HCT116 (cell line): ENCODE data around the gene TBX15.

ENCODE experiments used
- EGR1 ChIP-seq: IDR thresholded peaks from 2 replicates; pipeline ENCODE4 v1.6.1; 2012; ENCODE audit warnings: low read depth
- POLR2A ChIP-seq: IDR thresholded peaks from 2 replicates; pipeline ENCODE4 v1.7.0; 2011; ENCODE audit warnings: borderline replicate concordance; ENCODE audit not compliant: insufficient read depth, insufficient read length; ENCODE audit errors: extremely low read depth
- POLR2AphosphoS5 ChIP-seq: IDR thresholded peaks from 2 replicates; pipeline ENCODE4 v1.6.1; 2011; ENCODE audit warnings: mild to moderate bottlenecking, low read depth, low read length, moderate library complexity
- RAD21 ChIP-seq: IDR thresholded peaks from 2 replicates; pipeline ENCODE4 v1.6.1; 2012; ENCODE audit warnings: low read depth, mild to moderate bottlenecking
- SP1 ChIP-seq: IDR thresholded peaks from 2 replicates; pipeline ENCODE4 v1.6.1; 2012; ENCODE audit warnings: low read depth
- TCF7L2 ChIP-seq: IDR thresholded peaks from 2 replicates; pipeline ENCODE4 v1.7.0; 2011; ENCODE audit warnings: borderline replicate concordance, inconsistent platforms; ENCODE audit not compliant: insufficient read depth, insufficient read length; ENCODE audit errors: extremely low read depth
- YY1 ChIP-seq: IDR thresholded peaks from 2 replicates; pipeline ENCODE4 v1.6.1; 2011; ENCODE audit warnings: low read length, low read depth, moderate library complexity, mild to moderate bottlenecking; ENCODE audit not compliant: insufficient replicate concordance; ENCODE audit errors: extremely low read depth
- ZFX ChIP-seq: fragments of 450-650 bp; IDR thresholded peaks from 2 replicates; pipeline ENCODE4 v1.6.1; 2017
- ZNF274 ChIP-seq: fragments of 200-500 bp; sonication (Bioruptor generic); IDR thresholded peaks from 2 replicates; pipeline ENCODE4 v1.6.1; 2014; ENCODE audit warnings: mild to moderate bottlenecking, low read depth, low read length, inconsistent platforms
- TF ChIP-seq, protein P1 (sequence below), 3 experiments: fragments of 200-600 bp in 1 of 3; sonication (generic) in 1 of 3; IDR thresholded peaks in 2 of 3; conservative IDR thresholded peaks in 1 of 3; 2 replicates each; pipeline ENCODE4 v1.5.1; 2012 to 2017; ENCODE audit warnings: low read depth in 2 of 3, low read length in 2 of 3, antibody characterized with exemption in 1 of 3, borderline replicate concordance in 1 of 3, control low read depth in 1 of 3, mild to moderate bottlenecking in 1 of 3, mixed read lengths in 1 of 3, mixed run types in 1 of 3, moderate library complexity in 1 of 3; ENCODE audit not compliant: insufficient read depth in 1 of 3
- TF ChIP-seq, protein P2 (sequence below): IDR thresholded peaks from 2 replicates; pipeline ENCODE4 v1.6.1; 2012; ENCODE audit warnings: low read depth

GRCh38 chr1:119010201-119010600, 22.1 kb upstream of the TBX15 start:
- TF ChIP-seq YY1 (no peak), POLR2AphosphoS5 (no peak), EGR1 (no peak), POLR2A (no peak), ZFX (no peak), SP1 (no peak), TCF7L2 (no peak), RAD21 (no peak), ZNF274 (no peak)
- TF ChIP-seq, protein P1, sequence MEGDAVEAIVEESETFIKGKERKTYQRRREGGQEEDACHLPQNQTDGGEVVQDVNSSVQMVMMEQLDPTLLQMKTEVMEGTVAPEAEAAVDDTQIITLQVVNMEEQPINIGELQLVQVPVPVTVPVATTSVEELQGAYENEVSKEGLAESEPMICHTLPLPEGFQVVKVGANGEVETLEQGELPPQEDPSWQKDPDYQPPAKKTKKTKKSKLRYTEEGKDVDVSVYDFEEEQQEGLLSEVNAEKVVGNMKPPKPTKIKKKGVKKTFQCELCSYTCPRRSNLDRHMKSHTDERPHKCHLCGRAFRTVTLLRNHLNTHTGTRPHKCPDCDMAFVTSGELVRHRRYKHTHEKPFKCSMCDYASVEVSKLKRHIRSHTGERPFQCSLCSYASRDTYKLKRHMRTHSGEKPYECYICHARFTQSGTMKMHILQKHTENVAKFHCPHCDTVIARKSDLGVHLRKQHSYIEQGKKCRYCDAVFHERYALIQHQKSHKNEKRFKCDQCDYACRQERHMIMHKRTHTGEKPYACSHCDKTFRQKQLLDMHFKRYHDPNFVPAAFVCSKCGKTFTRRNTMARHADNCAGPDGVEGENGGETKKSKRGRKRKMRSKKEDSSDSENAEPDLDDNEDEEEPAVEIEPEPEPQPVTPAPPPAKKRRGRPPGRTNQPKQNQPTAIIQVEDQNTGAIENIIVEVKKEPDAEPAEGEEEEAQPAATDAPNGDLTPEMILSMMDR (IDR thresholded peaks at IDR 0.05 in 2 of 3, conservative IDR thresholded peaks at IDR 0.05 in 1 of 3; ENCODE audit: borderline replicate concordance in 1 of 3, insufficient read depth in 1 of 3, low read depth in 2 of 3, low read length in 2 of 3): no peak
- TF ChIP-seq, protein P2, sequence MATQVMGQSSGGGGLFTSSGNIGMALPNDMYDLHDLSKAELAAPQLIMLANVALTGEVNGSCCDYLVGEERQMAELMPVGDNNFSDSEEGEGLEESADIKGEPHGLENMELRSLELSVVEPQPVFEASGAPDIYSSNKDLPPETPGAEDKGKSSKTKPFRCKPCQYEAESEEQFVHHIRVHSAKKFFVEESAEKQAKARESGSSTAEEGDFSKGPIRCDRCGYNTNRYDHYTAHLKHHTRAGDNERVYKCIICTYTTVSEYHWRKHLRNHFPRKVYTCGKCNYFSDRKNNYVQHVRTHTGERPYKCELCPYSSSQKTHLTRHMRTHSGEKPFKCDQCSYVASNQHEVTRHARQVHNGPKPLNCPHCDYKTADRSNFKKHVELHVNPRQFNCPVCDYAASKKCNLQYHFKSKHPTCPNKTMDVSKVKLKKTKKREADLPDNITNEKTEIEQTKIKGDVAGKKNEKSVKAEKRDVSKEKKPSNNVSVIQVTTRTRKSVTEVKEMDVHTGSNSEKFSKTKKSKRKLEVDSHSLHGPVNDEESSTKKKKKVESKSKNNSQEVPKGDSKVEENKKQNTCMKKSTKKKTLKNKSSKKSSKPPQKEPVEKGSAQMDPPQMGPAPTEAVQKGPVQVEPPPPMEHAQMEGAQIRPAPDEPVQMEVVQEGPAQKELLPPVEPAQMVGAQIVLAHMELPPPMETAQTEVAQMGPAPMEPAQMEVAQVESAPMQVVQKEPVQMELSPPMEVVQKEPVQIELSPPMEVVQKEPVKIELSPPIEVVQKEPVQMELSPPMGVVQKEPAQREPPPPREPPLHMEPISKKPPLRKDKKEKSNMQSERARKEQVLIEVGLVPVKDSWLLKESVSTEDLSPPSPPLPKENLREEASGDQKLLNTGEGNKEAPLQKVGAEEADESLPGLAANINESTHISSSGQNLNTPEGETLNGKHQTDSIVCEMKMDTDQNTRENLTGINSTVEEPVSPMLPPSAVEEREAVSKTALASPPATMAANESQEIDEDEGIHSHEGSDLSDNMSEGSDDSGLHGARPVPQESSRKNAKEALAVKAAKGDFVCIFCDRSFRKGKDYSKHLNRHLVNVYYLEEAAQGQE: no peak
